ENCODE data around the gene PCSK6. TPM values are rescaled to one million over a fixed set of nuclear protein-coding genes. Genes with fewer than 3 reads are reported as not detected.

The PCSK6 gene
- total RNA-seq, 1 experiment from 2014 or later: 10.6 TPM

- in situ Hi-C loops (cut with HindIII; ENCODE audit: low pct_unique_long_range_greater_than_20kb, low sequenced_read_pairs) (no loop called here), intact Hi-C loops (cut with micrococcal nuclease; ENCODE audit: unreplicated experiment) (no loop called here)
- 0 out of 2 replicates have a peak, but pooled peaks cover 3% of the 10 kb centered on the region for H3K4me1 ChIP-seq (ENCODE audit: control insufficient read depth, insufficient read depth, low read length)
- no peaks in the 10 kb centered on the region for H3K9me3 ChIP-seq (ENCODE audit: control insufficient read depth, insufficient read depth, low read depth, low read length)
- no TSS peak for BruUV-seq (replicated peaks)
- ChIA-PET POLR2A (no interaction called here), CTCF (no interaction called here)
- H3K36me3 ChIP-seq (ENCODE audit: control insufficient read depth, insufficient read depth, low read length): no peaks in the 10 kb centered on the region
- TF ChIP-seq CTCF (IDR thresholded peaks at IDR 0.05) (no peak), SIN3A (IDR thresholded peaks at IDR 0.05; ENCODE audit: borderline replicate concordance, insufficient read depth, low read depth, low read length) (no peak), POLR2AphosphoS5 (IDR thresholded peaks at IDR 0.05; ENCODE audit: low read depth, low read length) (no peak), TCF7L2 (IDR thresholded peaks at IDR 0.05; ENCODE audit: low read depth, low read length) (no peak)
- TF ChIP-seq, protein P1, sequence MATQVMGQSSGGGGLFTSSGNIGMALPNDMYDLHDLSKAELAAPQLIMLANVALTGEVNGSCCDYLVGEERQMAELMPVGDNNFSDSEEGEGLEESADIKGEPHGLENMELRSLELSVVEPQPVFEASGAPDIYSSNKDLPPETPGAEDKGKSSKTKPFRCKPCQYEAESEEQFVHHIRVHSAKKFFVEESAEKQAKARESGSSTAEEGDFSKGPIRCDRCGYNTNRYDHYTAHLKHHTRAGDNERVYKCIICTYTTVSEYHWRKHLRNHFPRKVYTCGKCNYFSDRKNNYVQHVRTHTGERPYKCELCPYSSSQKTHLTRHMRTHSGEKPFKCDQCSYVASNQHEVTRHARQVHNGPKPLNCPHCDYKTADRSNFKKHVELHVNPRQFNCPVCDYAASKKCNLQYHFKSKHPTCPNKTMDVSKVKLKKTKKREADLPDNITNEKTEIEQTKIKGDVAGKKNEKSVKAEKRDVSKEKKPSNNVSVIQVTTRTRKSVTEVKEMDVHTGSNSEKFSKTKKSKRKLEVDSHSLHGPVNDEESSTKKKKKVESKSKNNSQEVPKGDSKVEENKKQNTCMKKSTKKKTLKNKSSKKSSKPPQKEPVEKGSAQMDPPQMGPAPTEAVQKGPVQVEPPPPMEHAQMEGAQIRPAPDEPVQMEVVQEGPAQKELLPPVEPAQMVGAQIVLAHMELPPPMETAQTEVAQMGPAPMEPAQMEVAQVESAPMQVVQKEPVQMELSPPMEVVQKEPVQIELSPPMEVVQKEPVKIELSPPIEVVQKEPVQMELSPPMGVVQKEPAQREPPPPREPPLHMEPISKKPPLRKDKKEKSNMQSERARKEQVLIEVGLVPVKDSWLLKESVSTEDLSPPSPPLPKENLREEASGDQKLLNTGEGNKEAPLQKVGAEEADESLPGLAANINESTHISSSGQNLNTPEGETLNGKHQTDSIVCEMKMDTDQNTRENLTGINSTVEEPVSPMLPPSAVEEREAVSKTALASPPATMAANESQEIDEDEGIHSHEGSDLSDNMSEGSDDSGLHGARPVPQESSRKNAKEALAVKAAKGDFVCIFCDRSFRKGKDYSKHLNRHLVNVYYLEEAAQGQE (IDR thresholded peaks at IDR 0.05; ENCODE audit: insufficient read depth in 1 of 2, low read depth in 2 of 2, low read length in 1 of 2): no peak
- no peak overlapping the region for H3K4me3 ChIP-seq (ENCODE audit: low read depth in 2 of 2, low read length in 2 of 2)
- ATAC-seq (no peak), DNase-seq (ENCODE audit: low read depth, low spot score) (no peak)
- H3K27me3 ChIP-seq (ENCODE audit: control insufficient read depth, insufficient read depth, low read length): no peaks in the 10 kb centered on the region
- no peak overlapping the region for H3K27ac ChIP-seq (ENCODE audit: low read length)
Measured at GRCh38 chr15:101425787-101426365, 63.6 kb downstream of the PCSK6 start.

DNA sequence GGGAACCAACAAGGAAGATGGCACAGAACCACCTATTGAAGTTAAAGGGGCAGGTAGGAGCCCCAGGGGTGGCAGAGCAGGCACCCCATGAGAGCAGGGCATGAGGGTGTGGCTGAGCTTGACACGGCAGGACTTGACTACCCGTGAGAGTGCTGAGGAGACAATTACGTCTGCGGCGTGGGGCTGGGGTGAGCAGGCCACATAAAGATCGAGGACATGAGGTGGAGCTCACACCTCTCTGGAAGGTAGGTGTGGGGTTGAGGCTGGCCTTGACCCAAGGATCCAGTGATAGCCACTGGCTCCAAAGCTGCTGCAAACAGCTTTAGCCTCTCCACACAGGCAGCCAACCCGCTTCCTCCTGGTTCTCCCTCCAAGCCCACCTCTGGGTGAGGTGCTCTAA, 64.5 kb downstream of the PCSK6 start:
- H3K9me3 ChIP-seq (ENCODE audit: control insufficient read depth, insufficient read depth, low read depth, low read length): no peaks in the 10 kb centered on the region
- ChIA-PET CTCF (no interaction called here), POLR2A (no interaction called here)
- no peak overlapping the region for H3K27ac ChIP-seq (ENCODE audit: low read length)
- no TSS peak for BruUV-seq (replicated peaks)
- no peaks in the 10 kb centered on the region for H3K27me3 ChIP-seq (ENCODE audit: control insufficient read depth, insufficient read depth, low read length)
- H3K36me3 ChIP-seq (ENCODE audit: control insufficient read depth, insufficient read depth, low read length): no peaks in the 10 kb centered on the region
- no peak for ATAC-seq
- H3K4me3 ChIP-seq (ENCODE audit: low read depth in 2 of 2, low read length in 2 of 2): no peak overlapping the region
- intact Hi-C loops (cut with micrococcal nuclease; ENCODE audit: unreplicated experiment): no loop called here
- DNase-seq (ENCODE audit: low read depth, low spot score): no peak
- in situ Hi-C loops (cut with HindIII; ENCODE audit: low pct_unique_long_range_greater_than_20kb, low sequenced_read_pairs): no loop called here
- no peak for TF ChIP-seq CTCF (IDR thresholded peaks at IDR 0.05)
- TF ChIP-seq, protein P1 (IDR thresholded peaks at IDR 0.05; ENCODE audit: insufficient read depth in 1 of 2, low read depth in 2 of 2, low read length in 1 of 2): no peak
- TF ChIP-seq SIN3A (IDR thresholded peaks at IDR 0.05; ENCODE audit: borderline replicate concordance, insufficient read depth, low read depth, low read length): no peak
- no peak for TF ChIP-seq TCF7L2 (IDR thresholded peaks at IDR 0.05; ENCODE audit: low read depth, low read length)
- TF ChIP-seq POLR2AphosphoS5 (IDR thresholded peaks at IDR 0.05; ENCODE audit: low read depth, low read length): no peak
- H3K4me1 ChIP-seq (ENCODE audit: control insufficient read depth, insufficient read depth, low read length): 0 out of 2 replicates have a peak, but pooled peaks cover 3% of the 10 kb centered on the region

All from Panc1 (cell line).